HepG2 (cell line): ENCODE data around the gene EVA1A. TPM values are rescaled to one million over a fixed set of nuclear protein-coding genes. Genes with fewer than 3 reads are reported as not detected.
A peak's percentile ranks its signal among the peaks of the same experiment; 100 is the strongest.

Experiments used
- ADNP ChIP-seq: sonication (generic); formaldehyde crosslinking; IDR thresholded peaks from 2 replicates; pipeline ENCODE4 v1.4.0; 2020; ENCODE audit warnings: missing genetic modification reagents
- FOSL2 ChIP-seq: sonication (generic); formaldehyde crosslinking; IDR thresholded peaks from 2 replicates; pipeline ENCODE4 v1.4.0; 2020; ENCODE audit warnings: missing genetic modification reagents
- JUND ChIP-seq: sonication (generic); formaldehyde crosslinking; IDR thresholded peaks from 2 replicates; pipeline ENCODE4 v1.8.0; 2022; ENCODE audit warnings: mild to moderate bottlenecking, missing genetic modification reagents
- KAT8 ChIP-seq: IDR thresholded peaks from 2 replicates; pipeline ENCODE4 v1.6.1; 2016; ENCODE audit warnings: missing genetic modification reagents, missing compliant biosample characterization
- NCOA1 ChIP-seq: sonication (generic); formaldehyde crosslinking; IDR thresholded peaks from 2 replicates; pipeline ENCODE4 v1.9.0; 2021; ENCODE audit warnings: missing genetic modification reagents
- NFE2 ChIP-seq: sonication (generic); formaldehyde crosslinking; IDR thresholded peaks from 2 replicates; pipeline ENCODE4 v1.4.0; 2020; ENCODE audit warnings: missing genetic modification reagents
- PHF5A ChIP-seq: IDR thresholded peaks from one replicate; pipeline ENCODE4 v1.6.1; 2018; ENCODE audit warnings: low read depth, missing genetic modification reagents; ENCODE audit not compliant: unreplicated experiment
- SYNCRIP ChIP-seq: fragments of 200-400 bp; formaldehyde crosslinking; IDR thresholded peaks from 2 replicates; pipeline ENCODE4 v1.6.1; 2018; ENCODE audit warnings: mild to moderate bottlenecking, low read depth, low read length; ENCODE audit not compliant: insufficient read depth
- XRCC5 ChIP-seq: fragments of 200-400 bp; formaldehyde crosslinking; optimal IDR thresholded peaks from 2 replicates; pipeline ENCODE3; 2017; ENCODE audit warnings: mild to moderate bottlenecking, low read length
- ZBTB8A ChIP-seq: sonication (generic); formaldehyde crosslinking; IDR thresholded peaks from 2 replicates; pipeline ENCODE4 v1.4.0; 2020; ENCODE audit warnings: mild to moderate bottlenecking, low read depth, missing genetic modification reagents, borderline replicate concordance
- ZC3H4 ChIP-seq: sonication (generic); formaldehyde crosslinking; IDR thresholded peaks from 2 replicates; pipeline ENCODE4 v1.4.0; 2020; ENCODE audit warnings: missing genetic modification reagents, borderline replicate concordance
- ZKSCAN8 ChIP-seq: IDR thresholded peaks from 2 replicates; pipeline ENCODE4 v1.6.1; 2016; ENCODE audit warnings: borderline replicate concordance, missing genetic modification reagents, missing compliant biosample characterization
- ZNF232 ChIP-seq: sonication (generic); formaldehyde crosslinking; IDR thresholded peaks from 2 replicates; pipeline ENCODE4 v1.4.0; 2020; ENCODE audit warnings: missing genetic modification reagents, borderline replicate concordance
- ZNF431 ChIP-seq: sonication (generic); formaldehyde crosslinking; IDR thresholded peaks from 2 replicates; pipeline ENCODE4 v1.9.0; 2022; ENCODE audit warnings: missing genetic modification reagents, low read depth, mild to moderate bottlenecking, borderline replicate concordance
- ZNF607 ChIP-seq: sonication (generic); formaldehyde crosslinking; IDR thresholded peaks from 2 replicates; pipeline ENCODE4 v1.5.1; 2020; ENCODE audit warnings: missing genetic modification reagents, mild to moderate bottlenecking, borderline replicate concordance
- ZNF776 ChIP-seq: sonication (generic); formaldehyde crosslinking; IDR thresholded peaks from 2 replicates; pipeline ENCODE4 v1.4.0; 2020; ENCODE audit warnings: mild to moderate bottlenecking, missing genetic modification reagents
- ZNF879 ChIP-seq: sonication (generic); formaldehyde crosslinking; IDR thresholded peaks from 2 replicates; pipeline ENCODE4 v1.8.1; 2023; ENCODE audit warnings: missing genetic modification reagents
- polyA plus RNA-seq, 8 experiments: library from polyadenylated mRNA; depleted of rRNA in 3 of 8; stranded (reverse) in 7 of 8; unstranded in 1 of 8; fragments of >200 nt; fragmentation: Illumina TruSeq in 4 of 8; extraction: Trizol in 4 of 8; gene quantifications; 2 replicates each; pipeline versions ENCODE4 v1.2.1 to v1.2.3, GENCODE V29; 2011 to 2016; ENCODE audit warnings: low read depth in 4 of 8, missing spikeins in 1 of 8, mixed read lengths in 1 of 8; ENCODE audit not compliant: insufficient read depth in 1 of 8
- total RNA-seq, 5 experiments: library from RNA; depleted of rRNA; stranded (reverse); fragments of >200 nt; fragmentation: Illumina TruSeq; extraction: Trizol; gene quantifications; 2 replicates each; pipeline ENCODE4 v1.2.3, GENCODE V29; 2016; ENCODE audit warnings: low read depth in 1 of 5
- TF ChIP-seq, protein P1 (sequence below): sonication (generic); formaldehyde crosslinking; IDR thresholded peaks from 2 replicates; pipeline ENCODE4 v1.4.0; 2020; ENCODE audit warnings: missing genetic modification reagents
- TF ChIP-seq, protein P2 (sequence below): sonication (generic); formaldehyde crosslinking; IDR thresholded peaks from 2 replicates; pipeline ENCODE4 v1.8.0; 2022; ENCODE audit warnings: low read depth, missing genetic modification reagents
- TF ChIP-seq, protein P3 (sequence below): sonication (generic); formaldehyde crosslinking; IDR thresholded peaks from 2 replicates; pipeline ENCODE4 v1.5.1; 2020; ENCODE audit warnings: missing genetic modification reagents, mild to moderate bottlenecking, borderline replicate concordance
- TF ChIP-seq, protein P4 (sequence below): sonication (generic); formaldehyde crosslinking; IDR thresholded peaks from 2 replicates; pipeline ENCODE4 v1.5.0; 2020; ENCODE audit warnings: mild to moderate bottlenecking, low read depth, missing genetic modification reagents, borderline replicate concordance
- TF ChIP-seq, protein P5 (sequence below): sonication (generic); formaldehyde crosslinking; IDR thresholded peaks from 2 replicates; pipeline ENCODE4 v1.4.0; 2020; ENCODE audit warnings: mild to moderate bottlenecking, missing genetic modification reagents

The EVA1A gene
- total and polyA plus RNA-seq, 2 of the 13 experiments (the other 11 are each of a cell fraction or from before 2014, with no cell fraction given) = 57.5 to 57.8 TPM

DNA sequence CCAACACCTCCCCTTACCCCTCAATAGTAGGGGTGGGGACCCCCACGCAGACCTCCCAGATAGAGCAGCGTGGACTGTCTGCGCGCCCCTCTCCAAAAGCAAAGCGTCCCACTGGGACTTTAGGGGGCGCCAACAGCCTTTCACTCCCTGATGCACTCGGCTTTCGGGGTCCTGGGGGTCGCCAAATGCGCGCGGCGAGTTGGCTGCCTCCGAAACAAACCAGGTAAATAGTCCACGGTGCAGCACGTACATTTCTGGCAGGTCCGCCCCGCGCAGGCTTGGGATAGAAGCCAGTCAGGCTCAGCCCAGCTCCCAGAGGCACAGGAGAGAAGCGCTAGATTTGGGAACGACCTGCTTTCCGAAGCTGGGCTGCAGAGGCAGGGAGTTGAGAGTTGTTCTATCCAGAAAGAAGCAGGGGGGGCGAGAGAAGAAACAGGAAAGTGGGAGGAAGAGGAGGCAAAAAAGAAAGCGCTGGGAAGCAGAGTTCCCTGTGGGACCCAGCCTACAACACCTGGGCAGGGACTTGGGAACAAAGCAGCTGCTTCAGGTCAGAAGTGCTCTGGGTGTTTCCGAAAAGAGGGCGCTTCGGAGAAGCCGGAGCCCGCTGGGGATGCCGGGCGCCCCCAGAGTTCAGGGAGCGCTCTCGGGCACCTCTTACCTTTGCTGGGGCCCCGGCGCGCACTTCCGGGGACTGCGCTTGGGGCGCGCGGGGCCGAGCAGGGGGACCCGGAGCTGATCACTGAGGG is 544 bp downstream of the EVA1A start (continued):
- TF ChIP-seq ZKSCAN8 (CRISPR knock-in tag) (0 out of 2 replicates have a peak, but pooled peaks have one; percentile 29), ZBTB8A (no peak; the same call in 1 of the 2 replicates), ZC3H4 (peak; percentile 86; the same call in 1 of the 2 replicates), NCOA1 (no peak; the same call in 1 of the 2 replicates), JUND (peak; percentile 39; the same call in 1 of the 2 replicates), ZNF776 (CRISPR knock-in tag) (no peak), NFE2 (no peak; the same call in 1 of the 2 replicates), PHF5A (CRISPR knock-in tag) (no peak), ZNF607 (CRISPR knock-in tag) (no peak), SYNCRIP (no peak), ZNF879 (CRISPR knock-in tag) (no peak; the same call in 1 of the 2 replicates), FOSL2 (CRISPR knock-in tag) (no peak), ADNP (CRISPR knock-in tag) (no peak), ZNF431 (no peak), ZNF232 (CRISPR knock-in tag) (0 out of 2 replicates have a peak, but pooled peaks have one; percentile 5), XRCC5 (peak; percentile 23), KAT8 (CRISPR knock-in tag) (no peak)
- TF ChIP-seq, protein P1, sequence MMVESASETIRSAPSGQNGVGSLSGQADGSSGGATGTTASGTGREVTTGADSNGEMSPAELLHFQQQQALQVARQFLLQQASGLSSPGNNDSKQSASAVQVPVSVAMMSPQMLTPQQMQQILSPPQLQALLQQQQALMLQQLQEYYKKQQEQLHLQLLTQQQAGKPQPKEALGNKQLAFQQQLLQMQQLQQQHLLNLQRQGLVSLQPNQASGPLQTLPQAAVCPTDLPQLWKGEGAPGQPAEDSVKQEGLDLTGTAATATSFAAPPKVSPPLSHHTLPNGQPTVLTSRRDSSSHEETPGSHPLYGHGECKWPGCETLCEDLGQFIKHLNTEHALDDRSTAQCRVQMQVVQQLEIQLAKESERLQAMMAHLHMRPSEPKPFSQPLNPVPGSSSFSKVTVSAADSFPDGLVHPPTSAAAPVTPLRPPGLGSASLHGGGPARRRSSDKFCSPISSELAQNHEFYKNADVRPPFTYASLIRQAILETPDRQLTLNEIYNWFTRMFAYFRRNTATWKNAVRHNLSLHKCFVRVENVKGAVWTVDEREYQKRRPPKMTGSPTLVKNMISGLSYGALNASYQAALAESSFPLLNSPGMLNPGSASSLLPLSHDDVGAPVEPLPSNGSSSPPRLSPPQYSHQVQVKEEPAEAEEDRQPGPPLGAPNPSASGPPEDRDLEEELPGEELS = 0 out of 2 replicates have a peak, but pooled peaks have one; percentile 9
- TF ChIP-seq, protein P2, sequence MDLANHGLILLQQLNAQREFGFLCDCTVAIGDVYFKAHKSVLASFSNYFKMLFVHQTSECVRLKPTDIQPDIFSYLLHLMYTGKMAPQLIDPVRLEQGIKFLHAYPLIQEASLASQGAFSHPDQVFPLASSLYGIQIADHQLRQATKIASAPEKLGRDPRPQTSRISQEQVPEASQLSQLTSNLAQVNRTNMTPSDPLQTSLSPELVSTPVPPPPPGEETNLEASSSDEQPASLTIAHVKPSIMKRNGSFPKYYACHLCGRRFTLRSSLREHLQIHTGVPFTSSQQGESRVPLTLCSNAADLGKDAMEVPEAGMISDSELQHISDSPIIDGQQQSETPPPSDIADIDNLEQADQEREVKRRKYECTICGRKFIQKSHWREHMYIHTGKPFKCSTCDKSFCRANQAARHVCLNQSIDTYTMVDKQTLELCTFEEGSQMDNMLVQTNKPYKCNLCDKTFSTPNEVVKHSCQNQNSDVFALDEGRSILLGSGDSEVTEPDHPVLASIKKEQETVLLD (CRISPR knock-in tag) = no peak
- TF ChIP-seq, protein P3, sequence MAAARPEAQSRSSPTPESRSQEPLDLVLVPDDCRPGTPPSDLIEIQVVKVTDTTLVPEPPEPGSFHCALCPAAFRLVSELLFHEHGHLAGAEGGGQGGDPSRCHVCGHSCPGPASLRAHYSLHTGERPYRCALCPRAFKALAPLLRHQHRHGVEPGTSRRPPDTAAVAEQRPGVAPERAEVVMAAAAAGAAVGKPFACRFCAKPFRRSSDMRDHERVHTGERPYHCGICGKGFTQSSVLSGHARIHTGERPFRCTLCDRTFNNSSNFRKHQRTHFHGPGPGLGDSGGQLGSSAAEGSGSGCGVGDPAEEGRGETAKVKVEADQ (CRISPR knock-in tag) = no peak
- TF ChIP-seq, protein P4, sequence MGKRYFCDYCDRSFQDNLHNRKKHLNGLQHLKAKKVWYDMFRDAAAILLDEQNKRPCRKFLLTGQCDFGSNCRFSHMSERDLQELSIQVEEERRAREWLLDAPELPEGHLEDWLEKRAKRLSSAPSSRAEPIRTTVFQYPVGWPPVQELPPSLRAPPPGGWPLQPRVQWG = no peak
- TF ChIP-seq, protein P5, sequence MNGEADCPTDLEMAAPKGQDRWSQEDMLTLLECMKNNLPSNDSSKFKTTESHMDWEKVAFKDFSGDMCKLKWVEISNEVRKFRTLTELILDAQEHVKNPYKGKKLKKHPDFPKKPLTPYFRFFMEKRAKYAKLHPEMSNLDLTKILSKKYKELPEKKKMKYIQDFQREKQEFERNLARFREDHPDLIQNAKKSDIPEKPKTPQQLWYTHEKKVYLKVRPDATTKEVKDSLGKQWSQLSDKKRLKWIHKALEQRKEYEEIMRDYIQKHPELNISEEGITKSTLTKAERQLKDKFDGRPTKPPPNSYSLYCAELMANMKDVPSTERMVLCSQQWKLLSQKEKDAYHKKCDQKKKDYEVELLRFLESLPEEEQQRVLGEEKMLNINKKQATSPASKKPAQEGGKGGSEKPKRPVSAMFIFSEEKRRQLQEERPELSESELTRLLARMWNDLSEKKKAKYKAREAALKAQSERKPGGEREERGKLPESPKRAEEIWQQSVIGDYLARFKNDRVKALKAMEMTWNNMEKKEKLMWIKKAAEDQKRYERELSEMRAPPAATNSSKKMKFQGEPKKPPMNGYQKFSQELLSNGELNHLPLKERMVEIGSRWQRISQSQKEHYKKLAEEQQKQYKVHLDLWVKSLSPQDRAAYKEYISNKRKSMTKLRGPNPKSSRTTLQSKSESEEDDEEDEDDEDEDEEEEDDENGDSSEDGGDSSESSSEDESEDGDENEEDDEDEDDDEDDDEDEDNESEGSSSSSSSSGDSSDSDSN (CRISPR knock-in tag) = no peak; the same call in 1 of the 2 replicates
